IPS-20b (cell line): Measurements from ENCODE around the gene SLC2A5.

Experiments
- H3K27ac ChIP-seq: one replicate; pipeline ENCODE4 v1.5.1; 2013; ENCODE audit warnings: low read length
- H3K27me3 ChIP-seq: 2 replicates; pipeline ENCODE4 v1.6.1; 2013; ENCODE audit warnings: mild to moderate bottlenecking, low read length, inconsistent platforms; ENCODE audit not compliant: insufficient read depth
- H3K36me3 ChIP-seq: 2 replicates; pipeline ENCODE4 v1.6.1; 2013; ENCODE audit warnings: low read depth, mild to moderate bottlenecking, inconsistent platforms, low read length, moderate library complexity; ENCODE audit not compliant: insufficient read depth
- H3K4me1 ChIP-seq: 2 replicates; pipeline ENCODE4 v1.6.1; 2013; ENCODE audit warnings: mild to moderate bottlenecking, control low read depth, inconsistent platforms, low read length, moderate library complexity; ENCODE audit not compliant: insufficient read depth
- H3K4me3 ChIP-seq: 2 replicates; pipeline ENCODE4 v1.5.1; 2013; ENCODE audit warnings: mild to moderate bottlenecking, low read length, inconsistent platforms
- H3K9ac ChIP-seq: 2 replicates; pipeline ENCODE4 v1.6.1; 2013; ENCODE audit warnings: low read depth, mild to moderate bottlenecking, inconsistent platforms, low read length, moderate library complexity
- H3K9me3 ChIP-seq: 2 replicates; pipeline ENCODE4 v1.6.1; 2013; ENCODE audit warnings: mild to moderate bottlenecking, low read depth, low read length, inconsistent platforms; ENCODE audit not compliant: insufficient read depth

The SLC2A5 gene

DNA sequence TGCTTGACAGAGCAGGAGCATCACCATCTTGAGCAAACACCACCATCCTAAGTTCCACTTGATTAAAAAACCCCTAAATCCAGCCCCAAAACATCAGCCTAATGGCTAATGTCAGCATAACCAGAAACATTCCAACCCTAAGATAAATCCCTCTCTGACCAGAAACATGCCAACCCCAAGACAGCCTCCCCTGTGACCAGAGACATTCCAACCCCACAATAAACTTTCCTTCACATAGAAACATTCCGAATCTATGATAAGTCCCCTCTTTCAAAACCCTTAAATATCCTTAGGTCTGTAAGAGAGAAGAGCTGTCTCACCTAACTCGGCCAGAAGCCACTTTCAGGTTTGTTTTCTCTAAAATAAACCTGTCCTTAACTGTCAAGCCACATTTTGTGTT is 17.4 kb upstream of the SLC2A5 start:
- no peaks in the 10 kb centered on the region for H3K4me1 ChIP-seq
- no peak overlapping the region for H3K27ac ChIP-seq
- no peak overlapping the region for H3K9ac ChIP-seq
- no peaks in the 10 kb centered on the region for H3K9me3 ChIP-seq
- H3K4me3 ChIP-seq = no peak overlapping the region
- H3K27me3 ChIP-seq = no peaks in the 10 kb centered on the region
- H3K36me3 ChIP-seq = no peaks in the 10 kb centered on the region

DNA sequence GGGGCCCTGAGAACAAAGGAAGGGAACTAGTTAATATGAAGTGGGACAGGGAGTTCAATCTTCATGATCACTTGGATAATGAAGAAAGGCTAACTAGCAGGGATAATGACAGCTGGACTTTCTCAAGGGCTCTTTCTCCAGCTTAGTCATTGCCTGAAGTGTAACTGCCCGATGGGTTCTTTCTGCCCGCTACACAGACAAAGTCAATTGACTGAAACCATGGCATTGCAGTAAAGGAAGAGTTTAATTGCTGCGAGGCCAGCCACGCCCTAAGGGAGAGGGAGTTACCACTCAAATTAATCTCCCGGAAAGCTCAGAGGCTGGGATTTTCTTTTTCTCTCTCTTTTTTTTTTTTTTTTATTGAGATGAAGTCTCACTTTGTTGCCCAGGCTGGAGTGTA is 16.6 kb upstream of the SLC2A5 start:
- H3K4me1 ChIP-seq = no peaks in the 10 kb centered on the region
- no peaks in the 10 kb centered on the region for H3K36me3 ChIP-seq
- H3K27me3 ChIP-seq = no peaks in the 10 kb centered on the region
- H3K27ac ChIP-seq = no peak overlapping the region
- H3K9me3 ChIP-seq = no peaks in the 10 kb centered on the region
- H3K9ac ChIP-seq = no peak overlapping the region
- no peak overlapping the region for H3K4me3 ChIP-seq

DNA sequence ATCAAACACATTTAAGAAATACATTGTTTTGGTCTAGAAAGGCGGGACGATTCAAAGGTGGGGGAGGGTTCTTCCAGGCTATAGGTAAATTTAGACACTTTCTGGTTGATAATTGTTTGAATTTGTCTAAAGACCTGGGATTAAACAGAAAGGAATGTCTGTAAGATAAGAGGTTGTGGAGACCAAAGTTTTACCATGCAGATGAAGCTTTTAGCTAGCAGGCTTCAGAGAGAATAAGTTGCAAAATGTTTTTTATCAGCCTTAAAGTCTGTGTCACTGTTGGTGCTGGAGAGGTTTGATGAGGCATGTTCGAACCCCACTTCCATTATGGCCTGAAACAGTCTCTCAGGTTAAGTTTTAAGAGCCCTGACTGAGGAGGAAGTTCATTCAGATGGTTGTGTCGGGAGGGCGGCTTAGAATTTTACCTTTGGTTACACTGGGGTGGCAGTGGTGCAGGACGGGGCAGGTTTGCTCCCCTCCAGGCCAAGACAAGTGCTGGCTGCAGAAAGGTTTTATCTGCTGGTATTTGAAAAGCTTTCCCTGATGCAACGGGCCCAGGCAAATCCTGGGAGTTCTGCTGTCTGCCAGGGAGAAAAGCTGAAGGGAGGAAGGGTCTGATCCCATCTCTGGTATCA is 16.0 kb upstream of the SLC2A5 start:
- H3K36me3 ChIP-seq = no peaks in the 10 kb centered on the region

DNA sequence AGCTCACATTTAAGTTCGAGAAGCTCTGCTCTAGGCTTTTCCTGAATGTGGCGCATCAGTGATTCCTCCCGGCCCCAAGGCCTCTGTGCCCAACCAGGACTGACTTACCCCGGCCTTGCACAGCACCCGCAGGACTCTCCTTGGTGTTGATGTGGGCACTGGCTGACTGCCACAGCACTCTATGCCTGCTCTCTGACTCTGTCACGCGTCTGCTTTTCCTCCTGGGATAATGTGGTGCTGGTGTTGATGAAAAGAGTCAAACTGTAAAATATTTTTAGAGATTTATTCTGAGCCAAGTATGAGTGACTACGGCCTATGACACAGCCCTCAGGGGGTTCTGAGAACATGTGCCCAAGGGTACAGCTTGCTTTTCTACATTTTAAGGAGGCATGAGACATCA is 15.5 kb upstream of the SLC2A5 start:
- Histone ChIP-seq H3K27me3 (no peaks in the 10 kb centered on the region), H3K9ac (no peak overlapping the region), H3K9me3 (no peaks in the 10 kb centered on the region), H3K4me1 (0 out of 2 replicates have a peak, but pooled peaks cover 4% of the 10 kb centered on the region), H3K27ac (no peak overlapping the region), H3K36me3 (no peaks in the 10 kb centered on the region), H3K4me3 (no peak overlapping the region)

More for the DNA sequence above, 16.0 kb upstream of the SLC2A5 start:
- no peaks in the 10 kb centered on the region for H3K27me3 ChIP-seq
- H3K9ac ChIP-seq = no peak overlapping the region
- no peak overlapping the region for H3K27ac ChIP-seq
- 0 out of 2 replicates have a peak, but pooled peaks cover 4% of the 10 kb centered on the region for H3K4me1 ChIP-seq
- no peaks in the 10 kb centered on the region for H3K9me3 ChIP-seq
- H3K4me3 ChIP-seq = no peak overlapping the region

DNA sequence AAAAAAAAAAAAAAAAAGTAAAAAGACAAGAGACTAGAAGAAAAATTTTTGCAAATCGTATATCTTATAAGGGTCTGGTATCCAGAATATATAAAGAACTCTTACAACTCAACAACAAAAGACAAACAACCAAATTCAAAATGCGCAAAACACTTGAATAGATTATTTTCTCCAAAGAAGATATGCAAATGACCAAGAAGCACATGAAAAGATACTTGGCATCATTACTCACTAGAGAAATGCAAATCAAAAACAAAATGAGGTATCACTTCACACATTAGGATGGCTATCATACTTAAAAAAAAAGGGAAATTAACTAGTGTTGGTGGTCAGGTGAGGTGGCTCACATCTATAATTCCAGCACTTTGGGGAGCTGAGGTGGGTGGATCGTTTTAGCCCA is 12.0 kb upstream of the SLC2A5 start:
- Histone ChIP-seq H3K27me3 (no peaks in the 10 kb centered on the region), H3K4me3 (no peak overlapping the region), H3K9me3 (no peaks in the 10 kb centered on the region), H3K36me3 (no peaks in the 10 kb centered on the region), H3K9ac (no peak overlapping the region), H3K4me1 (0 out of 2 replicates have a peak, but pooled peaks cover 4% of the 10 kb centered on the region), H3K27ac (no peak overlapping the region)

DNA sequence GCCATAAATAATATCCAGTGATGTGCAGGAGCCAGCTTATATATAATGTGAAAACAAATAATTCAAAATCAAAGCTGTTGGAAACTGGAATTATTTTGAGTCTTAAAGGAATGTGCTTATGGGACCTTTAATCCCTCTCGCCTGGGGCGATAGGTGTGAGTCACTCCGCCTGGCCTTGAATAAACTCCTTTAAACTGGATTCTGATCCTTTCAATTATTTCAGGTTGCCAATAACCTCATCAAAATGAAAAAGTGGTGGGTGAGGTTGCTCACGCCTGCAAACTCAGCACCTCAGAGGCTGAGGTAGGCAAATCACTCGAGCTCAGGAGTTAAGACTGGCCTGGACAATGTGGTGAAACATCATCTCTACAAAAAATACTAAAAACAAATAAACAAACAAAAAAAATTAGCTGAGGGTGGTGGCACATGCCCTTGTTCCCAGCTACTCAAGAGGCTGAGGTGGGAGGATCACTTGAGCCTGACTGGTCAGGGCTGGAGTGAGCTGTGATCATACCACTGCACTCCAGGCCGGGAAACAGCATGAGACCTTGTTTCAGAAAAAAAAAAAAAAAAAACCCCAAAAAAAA is 11.4 kb upstream of the SLC2A5 start:
- H3K36me3 ChIP-seq = no peaks in the 10 kb centered on the region
- 0 out of 2 replicates have a peak, but pooled peaks cover 4% of the 10 kb centered on the region for H3K4me1 ChIP-seq
- H3K27me3 ChIP-seq = no peaks in the 10 kb centered on the region
- H3K27ac ChIP-seq = no peak overlapping the region
- no peak overlapping the region for H3K9ac ChIP-seq
- H3K9me3 ChIP-seq = no peaks in the 10 kb centered on the region
- H3K4me3 ChIP-seq = no peak overlapping the region

DNA sequence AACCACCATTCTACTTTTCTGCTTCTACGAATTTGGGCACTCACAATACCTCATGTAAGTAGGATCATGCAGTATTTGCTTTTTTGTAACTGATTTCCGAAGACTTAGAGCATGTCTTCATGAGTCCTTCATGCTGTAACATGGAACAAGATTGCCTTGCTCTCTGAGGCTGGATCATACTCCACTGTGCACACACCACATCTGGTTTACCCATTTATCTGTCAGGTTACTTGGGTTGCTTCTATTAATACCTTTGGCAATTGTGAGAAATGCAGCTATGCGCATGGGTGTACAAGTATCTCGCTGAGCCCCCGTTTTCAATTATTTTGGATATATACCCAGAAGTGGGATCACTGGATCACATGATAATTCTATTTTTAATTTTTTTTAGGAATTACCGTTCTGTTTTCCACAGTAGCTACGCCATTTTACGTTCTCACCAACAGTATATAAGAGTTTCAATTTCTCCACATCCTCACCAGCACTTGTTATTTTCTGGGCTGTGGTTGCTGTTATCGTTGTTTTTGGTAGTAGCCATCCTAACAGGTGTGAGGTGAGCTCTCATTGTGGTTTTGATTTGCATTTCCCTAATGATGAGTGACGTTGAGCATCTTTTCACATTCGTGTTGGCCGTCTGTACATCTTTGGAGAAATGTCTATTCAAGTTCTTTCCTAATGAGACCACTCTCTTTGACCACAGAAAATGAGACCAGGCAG is 10.7 kb upstream of the SLC2A5 start:
- Histone ChIP-seq H3K27ac (no peak overlapping the region), H3K9me3 (no peaks in the 10 kb centered on the region), H3K9ac (no peak overlapping the region), H3K36me3 (no peaks in the 10 kb centered on the region), H3K4me1 (0 out of 2 replicates have a peak, but pooled peaks cover 4% of the 10 kb centered on the region), H3K4me3 (no peak overlapping the region), H3K27me3 (no peaks in the 10 kb centered on the region)

DNA sequence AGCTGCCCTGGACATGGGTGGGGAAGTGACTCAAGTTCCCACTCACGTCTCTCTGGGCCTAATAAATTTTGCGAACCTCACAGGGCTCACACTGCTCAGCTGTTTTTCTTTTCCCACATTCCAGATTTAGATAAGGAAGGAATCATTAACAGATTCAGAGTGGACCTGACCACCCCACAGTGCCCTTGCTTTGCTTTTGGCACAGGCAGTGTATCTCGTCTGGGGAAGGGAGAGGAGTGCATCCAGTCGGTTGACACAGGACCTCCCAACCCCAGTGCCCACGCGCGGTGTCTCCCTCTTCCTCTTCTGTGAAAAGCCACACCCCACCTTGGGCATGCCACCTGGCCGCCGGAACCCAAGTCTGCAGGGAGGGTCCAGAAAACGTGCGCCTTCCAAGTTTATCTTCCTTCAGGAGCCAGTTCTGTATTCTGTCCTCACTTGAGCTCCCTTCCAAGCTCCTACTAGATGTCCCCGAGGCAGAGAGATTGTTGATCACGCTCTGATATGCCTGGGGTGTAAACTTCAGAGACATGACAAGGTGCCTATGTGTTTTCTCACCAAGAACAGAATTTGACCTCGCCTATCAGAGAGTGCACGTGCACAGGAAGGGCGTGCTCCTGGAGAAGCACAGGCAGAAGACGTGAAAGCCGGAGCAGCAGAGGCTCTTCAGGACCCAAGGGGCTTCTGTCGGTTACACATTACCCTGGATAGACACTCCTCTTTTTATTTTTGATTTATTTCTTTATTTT is 9.5 kb upstream of the SLC2A5 start:
- Histone ChIP-seq H3K27me3 (no peaks in the 10 kb centered on the region), H3K9me3 (no peaks in the 10 kb centered on the region), H3K36me3 (no peaks in the 10 kb centered on the region), H3K9ac (no peak overlapping the region), H3K27ac (no peak overlapping the region), H3K4me1 (0 out of 2 replicates have a peak, but pooled peaks cover 4% of the 10 kb centered on the region), H3K4me3 (no peak overlapping the region)

DNA sequence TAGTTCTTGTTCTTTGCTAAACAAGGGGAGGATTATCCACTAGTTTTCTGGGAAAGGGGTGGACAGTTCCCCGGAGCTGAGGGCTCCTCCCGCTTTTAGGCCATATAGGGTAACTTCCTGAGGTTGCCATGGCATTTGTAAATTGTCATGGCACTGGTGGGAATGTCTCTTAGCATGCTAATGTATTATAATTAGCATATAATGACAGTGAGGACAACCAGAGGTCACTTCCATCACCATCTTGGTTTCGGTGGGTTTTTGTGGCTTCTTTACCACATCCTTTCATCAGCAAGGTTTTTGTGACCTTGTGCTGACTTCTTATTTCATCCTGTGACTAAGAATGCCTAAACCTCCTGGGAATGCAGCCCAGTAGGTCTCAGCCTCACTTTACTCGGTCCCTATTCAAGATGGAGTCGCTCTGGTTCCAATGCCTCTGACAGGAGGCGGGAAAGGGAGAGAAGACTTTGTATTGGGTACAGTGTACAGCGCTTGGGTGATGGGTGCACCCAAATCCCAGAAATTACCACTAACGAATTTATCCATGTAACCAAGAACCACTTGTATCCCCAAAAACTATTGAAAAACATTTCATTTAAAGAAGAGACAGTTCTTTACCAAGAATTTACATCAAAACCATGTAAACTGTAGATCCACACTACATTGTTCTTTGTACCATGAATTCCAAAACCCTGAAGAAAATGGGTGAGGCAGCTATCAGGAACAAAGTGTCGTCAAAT is 8.7 kb upstream of the SLC2A5 start:
- H3K9ac ChIP-seq = no peak overlapping the region
- 0 out of 2 replicates have a peak, but pooled peaks cover 4% of the 10 kb centered on the region for H3K4me1 ChIP-seq
- H3K36me3 ChIP-seq = no peaks in the 10 kb centered on the region
- no peaks in the 10 kb centered on the region for H3K9me3 ChIP-seq
- no peak overlapping the region for H3K4me3 ChIP-seq
- H3K27me3 ChIP-seq = no peaks in the 10 kb centered on the region
- H3K27ac ChIP-seq = no peak overlapping the region

DNA sequence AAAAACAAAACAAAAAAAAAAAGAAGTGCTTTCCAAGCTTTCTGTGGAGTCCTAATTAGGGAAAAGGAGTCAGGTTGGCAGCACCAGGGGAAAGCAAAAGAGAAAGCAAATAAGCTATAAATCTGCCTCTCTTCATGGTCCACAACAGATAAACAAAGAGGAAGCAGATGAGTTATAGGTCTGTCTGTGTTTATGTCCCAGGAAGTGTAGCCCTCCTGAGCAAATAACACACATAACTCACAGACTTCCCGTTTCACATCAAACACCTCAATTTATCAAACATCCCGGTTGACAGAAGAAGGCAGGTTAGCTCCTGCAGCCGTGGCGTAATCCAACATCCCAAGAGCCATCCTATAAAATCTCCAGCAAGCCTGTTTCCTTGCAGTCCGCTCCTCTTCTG is 5.6 kb upstream of the SLC2A5 start:
- H3K27ac ChIP-seq = no peak overlapping the region
- no peak overlapping the region for H3K9ac ChIP-seq
- H3K27me3 ChIP-seq = no peaks in the 10 kb centered on the region
- no peak overlapping the region for H3K4me3 ChIP-seq
- no peaks in the 10 kb centered on the region for H3K4me1 ChIP-seq
- H3K36me3 ChIP-seq = no peaks in the 10 kb centered on the region
- H3K9me3 ChIP-seq = no peaks in the 10 kb centered on the region

DNA sequence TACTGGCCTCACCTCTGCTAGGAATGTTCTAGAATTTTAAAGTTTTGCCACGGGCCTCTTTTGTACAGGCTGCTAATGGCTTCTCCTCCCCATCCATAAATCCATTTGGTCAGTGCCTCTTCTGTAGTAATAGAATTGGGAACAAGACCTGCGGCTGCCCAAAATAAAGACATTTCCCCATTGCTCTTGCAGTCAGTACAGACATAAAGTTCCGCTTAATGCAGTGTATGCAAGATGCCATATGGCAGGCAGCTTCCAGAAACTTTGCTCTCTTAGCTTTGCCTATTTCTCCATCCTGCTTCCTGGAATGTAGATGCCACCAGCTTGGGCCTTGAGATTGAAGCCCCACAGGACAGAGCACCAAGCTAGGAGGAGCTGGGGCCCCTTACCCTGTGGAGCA is 3.7 kb upstream of the SLC2A5 start:
- Histone ChIP-seq H3K36me3 (no peaks in the 10 kb centered on the region), H3K27me3 (no peaks in the 10 kb centered on the region), H3K27ac (no peak overlapping the region), H3K4me3 (no peak overlapping the region), H3K9me3 (no peaks in the 10 kb centered on the region), H3K4me1 (no peaks in the 10 kb centered on the region), H3K9ac (no peak overlapping the region)
